DOHH2 (cell line): Measurements from ENCODE around the gene TMEM52B.

ENCODE experiments used
- H3F3A ChIP-seq: fragments of 200-600 bp; sonication (generic), shearing (Covaris generic); 2 replicates; pipeline ENCODE4 v1.6.0; 2016; ENCODE audit warnings: antibody characterized with exemption, mild to moderate bottlenecking; ENCODE audit not compliant: control insufficient read depth, insufficient read depth
- H3K27ac ChIP-seq: fragments of 200-600 bp; sonication (generic); 2 replicates; pipeline ENCODE4 v1.5.1; 2014; ENCODE audit warnings: low read depth, mild to moderate bottlenecking, low read length, moderate library complexity
- H3K27me3 ChIP-seq: fragments of 200-600 bp; sonication (generic); 2 replicates; pipeline ENCODE4 v1.6.1; 2014; ENCODE audit warnings: mild to moderate bottlenecking, low read length, mixed read lengths; ENCODE audit not compliant: control insufficient read depth
- H3K36me3 ChIP-seq: fragments of 200-600 bp; sonication (generic); 2 replicates; pipeline ENCODE4 v1.6.1; 2014; ENCODE audit warnings: mild to moderate bottlenecking, low read length, moderate library complexity, mixed read lengths; ENCODE audit not compliant: control insufficient read depth
- H3K4me1 ChIP-seq: fragments of 200-600 bp; sonication (generic); 2 replicates; pipeline ENCODE4 v1.6.1; 2014; ENCODE audit warnings: mild to moderate bottlenecking, low read length, mixed read lengths; ENCODE audit not compliant: control insufficient read depth
- H3K4me2 ChIP-seq: fragments of 200-600 bp; sonication (generic); 2 replicates; pipeline ENCODE4 v1.6.0; 2014; ENCODE audit warnings: mild to moderate bottlenecking, low read length, moderate library complexity
- H3K4me3 ChIP-seq: fragments of 200-600 bp; sonication (generic); 2 replicates; pipeline ENCODE4 v1.5.1; 2014; ENCODE audit warnings: mild to moderate bottlenecking, low read length, mixed read lengths
- H3K79me2 ChIP-seq: fragments of 200-600 bp; sonication (generic); 2 replicates; pipeline ENCODE4 v1.6.1; 2014; ENCODE audit warnings: mild to moderate bottlenecking, low read length, mixed read lengths; ENCODE audit not compliant: control insufficient read depth
- H3K9me2 ChIP-seq: fragments of 200-600 bp; sonication (generic); replicated peaks from 2 replicates; pipeline ENCODE4 v1.6.1; 2014; ENCODE audit warnings: mild to moderate bottlenecking, low read length, mixed read lengths; ENCODE audit not compliant: control insufficient read depth
- H3K9me3 ChIP-seq: fragments of 200-600 bp; sonication (generic); 2 replicates; pipeline ENCODE4 v1.6.1; 2014; ENCODE audit warnings: antibody characterized with exemption, low read length, mixed read lengths; ENCODE audit not compliant: control insufficient read depth, insufficient read depth
- H4K20me1 ChIP-seq: fragments of 200-600 bp; sonication (generic); 2 replicates; pipeline ENCODE4 v1.6.0; 2014; ENCODE audit warnings: low read depth, mild to moderate bottlenecking, antibody characterized with exemption, low read length, moderate library complexity; ENCODE audit not compliant: control insufficient read depth, insufficient read depth
- EZH2phosphoT487 ChIP-seq: fragments of 200-600 bp; sonication (generic); IDR thresholded peaks from 2 replicates; pipeline ENCODE4 v1.6.1; 2017; ENCODE audit warnings: borderline replicate concordance, mild to moderate bottlenecking, antibody characterized with exemption, low read length, moderate library complexity, mixed read lengths
- TF ChIP-seq, protein P1 (sequence below): fragments of 200-600 bp; sonication (generic); IDR thresholded peaks from one replicate; pipeline ENCODE4 v1.5.1; 2014; ENCODE audit warnings: antibody characterized with exemption, mild to moderate bottlenecking, low read depth, low read length; ENCODE audit not compliant: poor library complexity, severe bottlenecking

TMEM52B gene

GRCh38 chr12:10241290-10241689, 62.5 kb downstream of the TMEM52B start:
- no peak overlapping the region for H3K27ac ChIP-seq
- H3K9me3 ChIP-seq = peaks cover 9% of the 10 kb centered on the region
- H3K79me2 ChIP-seq = no peaks in the 10 kb centered on the region
- peaks cover 55% of the 10 kb centered on the region for H3K4me1 ChIP-seq
- no peak for TF ChIP-seq EZH2phosphoT487
- TF ChIP-seq, protein P1, sequence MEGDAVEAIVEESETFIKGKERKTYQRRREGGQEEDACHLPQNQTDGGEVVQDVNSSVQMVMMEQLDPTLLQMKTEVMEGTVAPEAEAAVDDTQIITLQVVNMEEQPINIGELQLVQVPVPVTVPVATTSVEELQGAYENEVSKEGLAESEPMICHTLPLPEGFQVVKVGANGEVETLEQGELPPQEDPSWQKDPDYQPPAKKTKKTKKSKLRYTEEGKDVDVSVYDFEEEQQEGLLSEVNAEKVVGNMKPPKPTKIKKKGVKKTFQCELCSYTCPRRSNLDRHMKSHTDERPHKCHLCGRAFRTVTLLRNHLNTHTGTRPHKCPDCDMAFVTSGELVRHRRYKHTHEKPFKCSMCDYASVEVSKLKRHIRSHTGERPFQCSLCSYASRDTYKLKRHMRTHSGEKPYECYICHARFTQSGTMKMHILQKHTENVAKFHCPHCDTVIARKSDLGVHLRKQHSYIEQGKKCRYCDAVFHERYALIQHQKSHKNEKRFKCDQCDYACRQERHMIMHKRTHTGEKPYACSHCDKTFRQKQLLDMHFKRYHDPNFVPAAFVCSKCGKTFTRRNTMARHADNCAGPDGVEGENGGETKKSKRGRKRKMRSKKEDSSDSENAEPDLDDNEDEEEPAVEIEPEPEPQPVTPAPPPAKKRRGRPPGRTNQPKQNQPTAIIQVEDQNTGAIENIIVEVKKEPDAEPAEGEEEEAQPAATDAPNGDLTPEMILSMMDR = no peak
- H3K9me2 ChIP-seq = no peaks in the 10 kb centered on the region
- H3K27me3 ChIP-seq = no peaks in the 10 kb centered on the region
- 0 out of 2 replicates have a peak, but pooled peaks cover 9% of the 10 kb centered on the region for H3F3A ChIP-seq
- no peak overlapping the region for H3K4me3 ChIP-seq
- no peak overlapping the region for H3K4me2 ChIP-seq
- no peaks in the 10 kb centered on the region for H4K20me1 ChIP-seq
- H3K36me3 ChIP-seq = peaks cover 3% of the 10 kb centered on the region
